KMS-11 (cell line): ENCODE data around the gene ACKR3.

Source experiments
- H2AFZ ChIP-seq: fragments of 200-600 bp; sonication (generic); 2 replicates; pipeline ENCODE4 v1.6.1; 2016; ENCODE audit warnings: antibody characterized with exemption, mixed run types, low read depth
- H3K27ac ChIP-seq: fragments of 200-600 bp; sonication (generic); 2 replicates; pipeline ENCODE4 v1.6.1; 2016; ENCODE audit warnings: mild to moderate bottlenecking, mixed run types
- H3K27me3 ChIP-seq: fragments of 200-600 bp; sonication (generic); 2 replicates; pipeline ENCODE4 v1.6.1; 2017; ENCODE audit warnings: mild to moderate bottlenecking, low read depth, mixed run types, moderate library complexity; ENCODE audit not compliant: insufficient read depth
- H3K36me3 ChIP-seq: fragments of 200-600 bp; sonication (generic); 2 replicates; pipeline ENCODE4 v1.6.1; 2017; ENCODE audit warnings: mild to moderate bottlenecking, mixed run types; ENCODE audit not compliant: insufficient read depth
- H3K4me1 ChIP-seq: fragments of 200-600 bp; sonication (generic); 2 replicates; pipeline ENCODE4 v1.6.1; 2016; ENCODE audit warnings: mild to moderate bottlenecking, low read depth, mixed run types; ENCODE audit not compliant: poor library complexity, severe bottlenecking
- H3K4me2 ChIP-seq: fragments of 200-600 bp; sonication (generic); 2 replicates; pipeline ENCODE4 v1.7.0; 2016; ENCODE audit warnings: mild to moderate bottlenecking, mixed run types
- H3K4me3 ChIP-seq: fragments of 200-600 bp; sonication (generic); IDR thresholded peaks from 2 replicates; pipeline ENCODE4 v1.6.1; 2017; ENCODE audit warnings: low read depth, low read length, mixed read lengths; ENCODE audit not compliant: insufficient read depth
- H3K79me2 ChIP-seq: fragments of 200-600 bp; sonication (generic); 2 replicates; pipeline ENCODE4 v1.6.1; 2016; ENCODE audit warnings: low read depth, mixed run types; ENCODE audit not compliant: insufficient read depth
- H3K9ac ChIP-seq: fragments of 200-600 bp; sonication (generic); 2 replicates; pipeline ENCODE4 v1.6.1; 2016; ENCODE audit warnings: mild to moderate bottlenecking, mixed run types
- H4K20me1 ChIP-seq: fragments of 200-600 bp; sonication (generic); 2 replicates; pipeline ENCODE4 v1.6.1; 2016; ENCODE audit warnings: mild to moderate bottlenecking, mixed run types; ENCODE audit not compliant: insufficient read depth
- TF ChIP-seq, protein P1 (sequence below): fragments of 200-600 bp; sonication (generic); conservative IDR thresholded peaks from 2 replicates; pipeline ENCODE4 v1.6.1; 2017; ENCODE audit warnings: low read depth, mild to moderate bottlenecking, antibody characterized with exemption, low read length, moderate library complexity, mixed read lengths

Gene ACKR3

DNA sequence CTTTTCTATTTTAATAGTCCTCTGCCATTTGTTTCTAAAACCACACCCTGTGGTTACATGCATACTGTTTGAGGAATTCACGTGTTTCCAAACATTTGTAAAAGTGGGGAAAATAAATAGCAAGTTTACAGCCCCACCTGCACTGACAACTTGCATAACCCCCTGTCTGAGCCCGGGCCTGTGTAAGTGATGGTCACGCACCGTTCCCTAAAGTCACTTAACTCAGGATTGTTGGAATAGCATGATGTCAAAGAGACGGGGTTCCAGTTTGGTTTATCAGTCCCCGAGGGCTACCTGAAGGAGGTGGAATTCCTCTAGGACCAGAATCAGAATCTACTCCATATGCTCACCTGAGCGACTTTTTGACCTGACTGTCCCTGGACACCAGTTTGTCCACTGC, 30.5 kb downstream of the ACKR3 start:
- no peak overlapping the region for H3K4me3 ChIP-seq
- H3K4me1 ChIP-seq = no peaks in the 10 kb centered on the region
- H3K9ac ChIP-seq = no peak overlapping the region
- TF ChIP-seq, protein P1, sequence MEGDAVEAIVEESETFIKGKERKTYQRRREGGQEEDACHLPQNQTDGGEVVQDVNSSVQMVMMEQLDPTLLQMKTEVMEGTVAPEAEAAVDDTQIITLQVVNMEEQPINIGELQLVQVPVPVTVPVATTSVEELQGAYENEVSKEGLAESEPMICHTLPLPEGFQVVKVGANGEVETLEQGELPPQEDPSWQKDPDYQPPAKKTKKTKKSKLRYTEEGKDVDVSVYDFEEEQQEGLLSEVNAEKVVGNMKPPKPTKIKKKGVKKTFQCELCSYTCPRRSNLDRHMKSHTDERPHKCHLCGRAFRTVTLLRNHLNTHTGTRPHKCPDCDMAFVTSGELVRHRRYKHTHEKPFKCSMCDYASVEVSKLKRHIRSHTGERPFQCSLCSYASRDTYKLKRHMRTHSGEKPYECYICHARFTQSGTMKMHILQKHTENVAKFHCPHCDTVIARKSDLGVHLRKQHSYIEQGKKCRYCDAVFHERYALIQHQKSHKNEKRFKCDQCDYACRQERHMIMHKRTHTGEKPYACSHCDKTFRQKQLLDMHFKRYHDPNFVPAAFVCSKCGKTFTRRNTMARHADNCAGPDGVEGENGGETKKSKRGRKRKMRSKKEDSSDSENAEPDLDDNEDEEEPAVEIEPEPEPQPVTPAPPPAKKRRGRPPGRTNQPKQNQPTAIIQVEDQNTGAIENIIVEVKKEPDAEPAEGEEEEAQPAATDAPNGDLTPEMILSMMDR = no peak
- no peaks in the 10 kb centered on the region for H3K79me2 ChIP-seq
- H4K20me1 ChIP-seq = no peaks in the 10 kb centered on the region
- H3K27ac ChIP-seq = no peak overlapping the region
- H3K36me3 ChIP-seq = no peaks in the 10 kb centered on the region
- no peaks in the 10 kb centered on the region for H3K27me3 ChIP-seq
- H2AFZ ChIP-seq = no peak overlapping the region
- no peak overlapping the region for H3K4me2 ChIP-seq

DNA sequence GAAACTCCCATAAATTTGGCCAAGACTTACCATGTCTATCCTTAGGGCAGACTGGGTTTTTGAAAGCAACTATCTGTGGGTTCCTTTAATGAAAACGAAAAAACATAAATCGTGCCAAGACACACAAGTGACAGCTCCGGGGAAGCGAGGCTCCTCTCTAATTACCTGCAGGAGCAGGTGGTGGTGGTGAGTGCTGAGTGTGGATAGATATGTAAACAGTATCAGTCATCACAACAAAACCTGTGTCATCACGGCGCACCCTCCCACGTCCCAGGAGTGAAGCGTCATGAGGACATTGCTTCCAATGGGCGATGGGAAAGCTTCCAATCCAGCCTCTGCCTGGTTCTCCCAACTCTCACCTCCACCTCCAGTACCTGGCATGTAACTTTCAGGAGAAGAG, 31.3 kb downstream of the ACKR3 start:
- no peak overlapping the region for H3K4me2 ChIP-seq

DNA sequence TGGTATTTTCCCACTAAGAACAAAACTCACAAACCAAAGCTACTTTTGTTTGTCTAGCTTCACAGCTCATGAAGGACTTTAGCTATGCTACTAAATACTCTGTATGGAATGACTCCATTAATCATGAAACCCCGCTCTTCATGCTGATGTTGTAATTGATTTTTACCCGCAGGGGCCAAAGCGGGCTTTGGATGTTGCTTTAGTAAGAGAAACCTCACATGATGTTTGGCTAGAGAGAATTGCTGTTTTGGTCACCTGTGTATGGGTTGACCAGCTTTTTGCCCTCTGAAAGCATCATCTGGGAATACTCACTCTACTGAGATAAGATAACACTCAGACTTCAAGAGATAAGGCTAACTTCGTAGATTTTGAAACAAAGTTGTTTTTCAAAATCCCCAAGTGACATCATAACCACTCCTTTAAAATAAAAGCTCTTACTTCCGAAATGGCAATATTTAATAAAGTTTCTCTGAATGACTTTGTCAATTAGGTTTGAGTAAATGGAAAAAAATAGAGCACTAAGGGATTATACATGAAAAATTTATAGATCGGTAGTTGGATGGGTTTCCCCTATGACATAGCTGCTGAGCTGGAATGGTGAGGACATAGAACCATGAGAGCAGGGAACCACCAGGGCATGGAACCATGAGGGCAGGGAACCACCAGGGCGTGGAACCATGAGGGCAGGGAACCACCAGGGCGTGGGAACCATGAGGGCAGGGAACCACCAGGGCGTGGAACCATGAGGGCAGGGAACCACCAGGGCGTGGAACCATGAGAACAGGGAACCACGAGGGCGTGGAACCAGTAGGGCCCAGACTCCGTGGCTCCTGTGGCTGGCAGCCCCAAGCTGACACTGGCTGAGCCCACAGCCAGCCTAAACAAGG, 31.9 kb downstream of the ACKR3 start:
- TF ChIP-seq, protein P1 = no peak
- H3K4me1 ChIP-seq = no peaks in the 10 kb centered on the region
- no peaks in the 10 kb centered on the region for H3K36me3 ChIP-seq

More for the DNA sequence above, 31.3 kb downstream of the ACKR3 start:
- Histone ChIP-seq H3K9ac (no peak overlapping the region), H3K79me2 (no peaks in the 10 kb centered on the region), H3K4me3 (no peak overlapping the region), H3K36me3 (no peaks in the 10 kb centered on the region), H4K20me1 (no peaks in the 10 kb centered on the region), H3K27ac (no peak overlapping the region), H3K27me3 (no peaks in the 10 kb centered on the region), H2AFZ (no peak overlapping the region), H3K4me1 (no peaks in the 10 kb centered on the region)
- TF ChIP-seq, protein P1 = no peak

DNA sequence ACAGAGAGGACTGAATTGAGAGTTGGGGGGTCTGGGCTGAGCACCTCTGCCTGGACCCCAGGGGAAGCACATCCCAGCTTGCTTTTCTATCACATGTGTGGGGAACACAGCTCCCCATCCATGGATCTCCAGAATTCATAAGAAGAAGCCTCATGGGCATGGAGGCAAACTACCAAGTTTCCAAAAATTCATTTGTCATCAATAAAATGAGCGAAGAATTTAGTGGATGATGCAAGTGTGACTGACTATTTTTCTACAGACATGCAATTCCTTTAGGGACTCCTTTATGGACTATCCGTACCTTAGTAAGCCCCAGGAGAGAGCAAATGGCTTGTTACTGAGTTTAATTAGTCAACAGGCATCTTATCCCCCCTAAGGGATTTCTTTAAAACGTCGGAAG, 33.1 kb downstream of the ACKR3 start:
- TF ChIP-seq, protein P1 = no peak
- Histone ChIP-seq H3K36me3 (no peaks in the 10 kb centered on the region), H3K9ac (no peak overlapping the region), H3K27me3 (no peaks in the 10 kb centered on the region), H3K4me1 (no peaks in the 10 kb centered on the region), H3K79me2 (no peaks in the 10 kb centered on the region), H3K4me2 (no peak overlapping the region), H2AFZ (no peak overlapping the region), H3K4me3 (no peak overlapping the region), H4K20me1 (no peaks in the 10 kb centered on the region), H3K27ac (no peak overlapping the region)

More for the DNA sequence above, 31.9 kb downstream of the ACKR3 start:
- Histone ChIP-seq H3K27me3 (no peaks in the 10 kb centered on the region), H3K4me2 (no peak overlapping the region), H2AFZ (no peak overlapping the region), H3K9ac (no peak overlapping the region), H3K4me3 (no peak overlapping the region), H3K27ac (no peak overlapping the region), H4K20me1 (no peaks in the 10 kb centered on the region), H3K79me2 (no peaks in the 10 kb centered on the region)
